IPS DF 6.9 (cell line): ENCODE results near the gene HARS1.
"Not testable (repeated sequence)": the region's sequence is repeated elsewhere in the genome, so short reads cannot be mapped to it uniquely, and the experiment has no call there.

Source experiments
- DNase-seq: peaks from one replicate; pipeline ENCODE4 v3.0.0-alpha.2; 2013; ENCODE audit warnings: low read depth, low spot score
- H3K27ac ChIP-seq: one replicate; pipeline ENCODE4 v1.5.1; 2013; ENCODE audit warnings: low read length, control low read depth
- H3K27me3 ChIP-seq: 2 replicates; pipeline ENCODE4 v1.6.1; 2013; ENCODE audit warnings: mild to moderate bottlenecking, low read length; ENCODE audit not compliant: control insufficient read depth, insufficient read depth
- H3K36me3 ChIP-seq: 2 replicates; pipeline ENCODE4 v1.6.1; 2013; ENCODE audit warnings: low read length; ENCODE audit not compliant: control insufficient read depth, insufficient read depth
- H3K4me1 ChIP-seq: 2 replicates; pipeline ENCODE4 v1.6.1; 2013; ENCODE audit warnings: low read length; ENCODE audit not compliant: control insufficient read depth, insufficient read depth
- H3K4me3 ChIP-seq: 2 replicates; pipeline ENCODE4 v1.5.1; 2013; ENCODE audit warnings: mild to moderate bottlenecking, low read length
- H3K9me3 ChIP-seq: 2 replicates; pipeline ENCODE4 v1.6.1; 2013; ENCODE audit warnings: low read length, inconsistent platforms; ENCODE audit not compliant: control insufficient read depth, insufficient read depth
- WGBS: extraction: QIAGEN DNeasy Blood & Tissue Kit; methylation state at CpG from one replicate; pipeline ENCODE4 v1.1.7; 2013; ENCODE audit warnings: mixed read lengths, missing lambda C conversion rate; ENCODE audit not compliant: insufficient read length, insufficient coverage; 5-methylcytosine and 5-hydroxymethylcytosine counted together

The HARS1 gene

GRCh38 chr5:140674629-140675028, 16.5 kb downstream of the HARS1 start:
- no CpG with 5 or more reads among the region's 4 CpGs for WGBS
- Histone ChIP-seq H3K36me3 (peaks cover 23% of the 10 kb centered on the region), H3K4me1 (no peaks in the 10 kb centered on the region), H3K27me3 (no peaks in the 10 kb centered on the region), H3K9me3 (no peaks in the 10 kb centered on the region), H3K4me3 (no peak overlapping the region), H3K27ac (no peak overlapping the region)
- DNase-seq, result no peak

GRCh38 chr5:140674211-140674610, 17.0 kb downstream of the HARS1 start:
- DNase-seq, result no peak
- Histone ChIP-seq H3K4me1 (no peaks in the 10 kb centered on the region), H3K27ac (no peak overlapping the region), H3K36me3 (peaks cover 27% of the 10 kb centered on the region), H3K9me3 (no peaks in the 10 kb centered on the region), H3K4me3 (no peak overlapping the region), H3K27me3 (no peaks in the 10 kb centered on the region)
- no CpG with 5 or more reads among the region's 2 CpGs for WGBS

- no CpG with 5 or more reads among the region's 45 CpGs for WGBS
- H3K4me1 ChIP-seq, result no peaks in the 10 kb centered on the region
- H3K9me3 ChIP-seq, result no peaks in the 10 kb centered on the region
- peaks cover 35% of the 10 kb centered on the region for H3K36me3 ChIP-seq
- no peak within 1 kb of the TSS for H3K27ac ChIP-seq
- no peaks in the 10 kb centered on the region for H3K27me3 ChIP-seq
- DNase-seq, result no peak
- H3K4me3 ChIP-seq, result no peak within 1 kb of the TSS
Measured at GRCh38 chr5:140673187-140673976, 17.8 kb downstream of the HARS1 start, which contains the start of gene DND1. TSS of gene DND1 (minus strand) at chr5:140673576. CDS start at chr5:140673542, 34 bp downstream.

GRCh38 chr5:140672455-140673186, 18.5 kb downstream of the HARS1 start:
- no peaks in the 10 kb centered on the region for H3K9me3 ChIP-seq
- no peak overlapping the region for H3K4me3 ChIP-seq
- WGBS, result no CpG with 5 or more reads among the region's 70 CpGs
- no peaks in the 10 kb centered on the region for H3K4me1 ChIP-seq
- DNase-seq, result no peak
- peaks cover 36% of the 10 kb centered on the region for H3K36me3 ChIP-seq
- no peak overlapping the region for H3K27ac ChIP-seq
- H3K27me3 ChIP-seq, result no peaks in the 10 kb centered on the region

GRCh38 chr5:140671472-140672125, 19.6 kb downstream of the HARS1 start:
- no peak overlapping the region for H3K27ac ChIP-seq
- H3K36me3 ChIP-seq, result peaks cover 28% of the 10 kb centered on the region
- no CpG with 5 or more reads among the region's 7 CpGs for WGBS
- H3K9me3 ChIP-seq, result no peaks in the 10 kb centered on the region
- no peak overlapping the region for H3K4me3 ChIP-seq
- no peaks in the 10 kb centered on the region for H3K4me1 ChIP-seq
- H3K27me3 ChIP-seq, result no peaks in the 10 kb centered on the region
- no peak for DNase-seq

- H3K4me1 ChIP-seq, H3K27ac ChIP-seq, H3K4me3 ChIP-seq, H3K9me3 ChIP-seq, H3K27me3 ChIP-seq, DNase-seq: not testable (repeated sequence)
- H3K36me3 ChIP-seq, result peaks cover 26% of the 10 kb centered on the region
- whole genome bisulfite sequencing, result no CpG with 5 or more reads among the region's 4 CpGs
Measured at GRCh38 chr5:140671035-140671434, 20.1 kb downstream of the HARS1 start.

GRCh38 chr5:140664359-140665119, 26.6 kb downstream of the HARS1 start, which contains the start of gene WDR55:
TSS of gene WDR55 (plus strand) at chr5:140664904. CDS start at chr5:140664913, 9 bp downstream.
- Histone ChIP-seq H3K4me3 (peak within 1 kb of the TSS; percentile 86), H3K36me3 (peaks cover 20% of the 10 kb centered on the region; the same call in 1 of the 2 replicates), H3K27ac (no peak within 1 kb of the TSS), H3K27me3 (no peaks in the 10 kb centered on the region), H3K4me1 (no peaks in the 10 kb centered on the region), H3K9me3 (no peaks in the 10 kb centered on the region)
- DNase-seq, result peak; percentile 67
- WGBS, result no CpG with 5 or more reads among the region's 54 CpGs

GRCh38 chr5:140664030-140664358, 27.2 kb downstream of the HARS1 start:
- no peak for DNase-seq
- H3K36me3 ChIP-seq, result peaks cover 17% of the 10 kb centered on the region; the same call in 1 of the 2 replicates
- WGBS, result no CpG with 5 or more reads among the region's 18 CpGs
- H3K9me3 ChIP-seq, result no peaks in the 10 kb centered on the region
- no peaks in the 10 kb centered on the region for H3K27me3 ChIP-seq
- no peaks in the 10 kb centered on the region for H3K4me1 ChIP-seq
- H3K27ac ChIP-seq, result no peak overlapping the region
- peak overlapping the region; percentile 86 for H3K4me3 ChIP-seq

- not testable (repeated sequence) for DNase-seq, H3K27ac ChIP-seq, H3K4me1 ChIP-seq, H3K27me3 ChIP-seq, H3K4me3 ChIP-seq, H3K9me3 ChIP-seq
- no CpG with 5 or more reads among the region's 6 CpGs for WGBS
- H3K36me3 ChIP-seq, result peaks cover 23% of the 10 kb centered on the region; the same call in 1 of the 2 replicates
Measured at GRCh38 chr5:140660371-140660770, 30.8 kb downstream of the HARS1 start.

GRCh38 chr5:140658870-140659269, 32.3 kb downstream of the HARS1 start:
- Histone ChIP-seq H3K4me3 (no peak overlapping the region), H3K27ac (no peak overlapping the region), H3K9me3 (no peaks in the 10 kb centered on the region), H3K27me3 (no peaks in the 10 kb centered on the region), H3K4me1 (no peaks in the 10 kb centered on the region), H3K36me3 (peaks cover 28% of the 10 kb centered on the region; the same call in 1 of the 2 replicates)
- no peak for DNase-seq
- WGBS, result 100% methylated on average over 12 of the region's 17 CpGs
